H1 (cell line): Measurements from ENCODE around the gene PVR. TPM values are rescaled to one million over a fixed set of nuclear protein-coding genes. Genes with fewer than 3 reads are reported as not detected.

Experiments
- CTCF ChIA-PET: fragments of 300-600 bp; sonication (Branson Sonifier 250); formaldehyde crosslinking; loops from one replicate; lab custom pipeline; 2021; ENCODE audit not compliant: partially characterized antibody; lab: Charles Lee
- POLR2A ChIA-PET: fragments of 300-600 bp; sonication (Branson Sonifier 250); formaldehyde crosslinking; loops from one replicate; lab custom pipeline; 2021; ENCODE audit warnings: inconsistent platforms; ENCODE audit not compliant: partially characterized antibody; lab: Charles Lee
- DNase-seq, 2 experiments: peaks; one replicate each; pipeline versions ENCODE4 v3.0.0 to v3.0.0-alpha.2; 2010 to 2022; ENCODE audit warnings: low spot score in 2 of 2, low read depth in 1 of 2, mixed read lengths in 1 of 2
- FAIRE-seq: peaks from 2 replicates; lab custom pipeline; 2011; peaks lifted over from hg19 to GRCh38; lab: Jason Lieb, UNC
- H2AFZ ChIP-seq: 2 replicates; pipeline ENCODE4 v1.8.1; 2012; ENCODE audit warnings: low read length, inconsistent platforms
- H2AK5ac ChIP-seq: 2 replicates; pipeline ENCODE4 v1.6.1; 2013; ENCODE audit warnings: low read depth, low read length
- H2BK120ac ChIP-seq: replicated peaks from 2 replicates; pipeline ENCODE3; 2013; ENCODE audit warnings: low read depth, low read length, inconsistent platforms
- H2BK12ac ChIP-seq: 2 replicates; pipeline ENCODE4 v1.6.1; 2013; ENCODE audit warnings: low read depth, low read length
- H2BK15ac ChIP-seq: 2 replicates; pipeline ENCODE4 v1.6.1; 2013; ENCODE audit warnings: low read length
- H2BK20ac ChIP-seq: 2 replicates; pipeline ENCODE4 v1.6.1; 2013; ENCODE audit warnings: low read length
- H2BK5ac ChIP-seq: 2 replicates; pipeline ENCODE4 v1.6.1; 2013; ENCODE audit warnings: low read depth, low read length
- H3K14ac ChIP-seq: 2 replicates; pipeline ENCODE4 v1.6.1; 2013; ENCODE audit warnings: inconsistent platforms; ENCODE audit not compliant: insufficient read length
- H3K18ac ChIP-seq: 2 replicates; pipeline ENCODE4 v1.6.1; 2013; ENCODE audit warnings: low read length; ENCODE audit errors: extremely low read depth
- H3K23ac ChIP-seq: 2 replicates; pipeline ENCODE4 v1.6.1; 2013; ENCODE audit warnings: inconsistent platforms; ENCODE audit not compliant: insufficient read length
- H3K23me2 ChIP-seq: 2 replicates; pipeline ENCODE4 v1.6.1; 2013; ENCODE audit warnings: low read depth, low read length
- H3K27ac ChIP-seq: 2 replicates; pipeline ENCODE4 v1.6.1; 2011; ENCODE audit warnings: low read depth, low read length, inconsistent platforms
- H3K27me3 ChIP-seq, 4 experiments: replicated peaks in 1 of 4; 1 replicate in 1 of 4; 2 replicates in 3 of 4; pipeline versions ENCODE4 v1.6.1 to v1.8.1; 2011 to 2013; ENCODE audit warnings: low read length in 3 of 4, mild to moderate bottlenecking in 3 of 4, inconsistent platforms in 2 of 4, mixed read lengths in 2 of 4, moderate library complexity in 1 of 4; ENCODE audit not compliant: control insufficient read depth in 3 of 4, insufficient read depth in 3 of 4; ENCODE audit errors: extremely low read depth in 1 of 4
- H3K36me3 ChIP-seq, 4 experiments: 2 replicates each; pipeline versions ENCODE4 v1.6.1 to v1.8.1; 2011 to 2013; ENCODE audit warnings: mild to moderate bottlenecking in 4 of 4, low read length in 3 of 4, moderate library complexity in 2 of 4, control low read depth in 1 of 4, inconsistent platforms in 1 of 4; ENCODE audit not compliant: insufficient read depth in 4 of 4, control insufficient read depth in 2 of 4
- H3K4ac ChIP-seq: replicated peaks from 2 replicates; pipeline ENCODE3; 2013; ENCODE audit warnings: low read length, low read depth, mixed read lengths, inconsistent platforms; ENCODE audit not compliant: insufficient read length
- H3K4me1 ChIP-seq, 4 experiments: replicated peaks in 1 of 4; 1 replicate in 1 of 4; 2 replicates in 3 of 4; pipeline versions ENCODE4 v1.6.1 to v1.8.1; 2011 to 2013; ENCODE audit warnings: low read length in 3 of 4, inconsistent platforms in 2 of 4, mixed read lengths in 1 of 4; ENCODE audit not compliant: insufficient read depth in 4 of 4, control insufficient read depth in 3 of 4
- H3K4me2 ChIP-seq, 2 experiments: 2 replicates each; pipeline versions ENCODE4 v1.6.1 to v1.8.1; 2011 to 2013; ENCODE audit warnings: low read depth in 2 of 2, low read length in 2 of 2, control low read depth in 1 of 2, inconsistent platforms in 1 of 2, mild to moderate bottlenecking in 1 of 2; ENCODE audit not compliant: insufficient read depth in 1 of 2
- H3K4me3 ChIP-seq, 4 experiments: fragments of 200-600, 300-600 bp in 1 of 4; sonication (generic), shearing (Covaris generic), sonication (Bioruptor Twin) in 1 of 4; 2 replicates each; pipeline versions ENCODE4 v1.5.1 to v1.8.1; 2011 to 2016; ENCODE audit warnings: low read length in 4 of 4, low read depth in 3 of 4, control low read depth in 2 of 4, inconsistent platforms in 2 of 4, mild to moderate bottlenecking in 2 of 4, mixed read lengths in 1 of 4, moderate library complexity in 1 of 4; ENCODE audit not compliant: insufficient read depth in 2 of 4; ENCODE audit errors: extremely low read depth in 1 of 4
- H3K56ac ChIP-seq: replicated peaks from 2 replicates; pipeline ENCODE3; 2013; ENCODE audit warnings: low read depth, mild to moderate bottlenecking, mixed read lengths, low read length, inconsistent platforms; ENCODE audit not compliant: insufficient read length
- H3K79me1 ChIP-seq: 2 replicates; pipeline ENCODE4 v1.6.1; 2013; ENCODE audit warnings: low read depth, low read length, control low read depth
- H3K79me2 ChIP-seq, 2 experiments: 2 replicates each; pipeline versions ENCODE4 v1.6.1 to v1.8.1; 2012 to 2013; ENCODE audit warnings: low read length in 2 of 2, mild to moderate bottlenecking in 2 of 2, inconsistent platforms in 1 of 2; ENCODE audit not compliant: insufficient read depth in 2 of 2, control insufficient read depth in 1 of 2
- H3K9ac ChIP-seq, 4 experiments: replicated peaks in 1 of 4; 1 replicate in 1 of 4; 2 replicates in 3 of 4; pipeline versions ENCODE4 v1.6.1 to v1.8.1; 2011 to 2013; ENCODE audit warnings: low read depth in 3 of 4, low read length in 3 of 4, control low read depth in 2 of 4, mild to moderate bottlenecking in 2 of 4, moderate library complexity in 2 of 4, inconsistent platforms in 1 of 4; ENCODE audit errors: extremely low read depth in 1 of 4
- H3K9me3 ChIP-seq, 2 experiments: 2 replicates each; pipeline versions ENCODE4 v1.6.1 to v1.8.1; 2012 to 2013; ENCODE audit warnings: mild to moderate bottlenecking in 2 of 2, moderate library complexity in 2 of 2, control low read depth in 1 of 2, inconsistent platforms in 1 of 2, low read depth in 1 of 2, low read length in 1 of 2, mixed read lengths in 1 of 2; ENCODE audit not compliant: insufficient read depth in 2 of 2
- H4K20me1 ChIP-seq, 2 experiments: replicated peaks in 1 of 2; 2 replicates each; pipeline versions ENCODE3 to v1.8.1; 2011 to 2013; ENCODE audit warnings: inconsistent platforms in 2 of 2, low read length in 2 of 2, mild to moderate bottlenecking in 1 of 2; ENCODE audit not compliant: insufficient read depth in 2 of 2, control insufficient read depth in 1 of 2
- H4K5ac ChIP-seq: 2 replicates; pipeline ENCODE4 v1.6.1; 2013; ENCODE audit warnings: low read length, low read depth, mixed read lengths, inconsistent platforms; ENCODE audit not compliant: insufficient read length
- H4K8ac ChIP-seq: 2 replicates; pipeline ENCODE4 v1.8.0; 2013; ENCODE audit warnings: mild to moderate bottlenecking, moderate library complexity, low read length, inconsistent platforms; ENCODE audit not compliant: insufficient read depth; ENCODE audit errors: extremely low read depth
- H4K91ac ChIP-seq: replicated peaks from 2 replicates; pipeline ENCODE3; 2013; ENCODE audit warnings: low read length, mixed read lengths, inconsistent platforms; ENCODE audit not compliant: insufficient read length
- CBX5 ChIP-seq: fragments of 300-800, 300-1000 bp; sonication (generic); IDR thresholded peaks from 2 replicates; pipeline ENCODE4 v1.7.1; 2016; ENCODE audit warnings: antibody characterized with exemption, low read length, low read depth
- CBX8 ChIP-seq: fragments of 300-800, 300-1000 bp; sonication (generic); IDR thresholded peaks from 2 replicates; pipeline ENCODE4 v1.7.1; 2016; ENCODE audit warnings: low read depth, low read length, borderline replicate concordance
- CTCF ChIP-seq, 3 experiments: IDR thresholded peaks; 1 replicate in 2 of 3; 2 replicates in 1 of 3; pipeline versions ENCODE4 v1.5.1 to v1.6.1; 2011; ENCODE audit warnings: low read length in 3 of 3, mild to moderate bottlenecking in 3 of 3, inconsistent platforms in 2 of 3, low read depth in 1 of 3, moderate library complexity in 1 of 3; ENCODE audit not compliant: insufficient read depth in 1 of 3; ENCODE audit errors: control extremely low read depth in 1 of 3
- E2F6 ChIP-seq: IDR thresholded peaks from 2 replicates; pipeline ENCODE4 v1.6.1; 2012; ENCODE audit warnings: inconsistent platforms
- EGR1 ChIP-seq: IDR thresholded peaks from 2 replicates; pipeline ENCODE4 v1.6.1; 2011; ENCODE audit warnings: low read depth, low read length, borderline replicate concordance
- JUN ChIP-seq: IDR thresholded peaks from 2 replicates; pipeline ENCODE4 v1.6.1; 2011; ENCODE audit warnings: low read depth, mild to moderate bottlenecking, improper control_type of control experiment, low read length
- SP2 ChIP-seq: IDR thresholded peaks from 2 replicates; pipeline ENCODE4 v1.6.1; 2012; ENCODE audit warnings: mild to moderate bottlenecking, low read length, inconsistent platforms
- TAF1 ChIP-seq: IDR thresholded peaks from 2 replicates; pipeline ENCODE4 v1.6.1; 2011; ENCODE audit warnings: mild to moderate bottlenecking, low read depth, low read length
- polyA plus RNA-seq, 7 experiments: library from polyadenylated mRNA; depleted of rRNA in 3 of 7; stranded (reverse) in 5 of 7; unstranded in 2 of 7; fragments of >200 nt in 5 of 7; fragments of 200-250 nt in 2 of 7; gene quantifications; 1 replicate in 5 of 7; 2 replicates in 1 of 7; 4 replicates in 1 of 7; pipeline versions ENCODE4 v1.2.1 to v1.2.3, GENCODE V29; 2011 to 2013; ENCODE audit warnings: missing spikeins in 2 of 7, mixed read lengths in 2 of 7
- total RNA-seq: library from RNA; stranded (reverse); fragmentation: NEBNext Ultra II Directional; extraction: Animal tissue kit (Norgen Biotek cat#: 25700); gene quantifications from 2 replicates; pipeline ENCODE4 v1.2.1, GENCODE V29; 2021

The PVR gene
- total and polyA plus RNA-seq, 2 of the 8 experiments (the other 6 are each of a cell fraction or from before 2014, with no cell fraction given) = 13.3 to 14.8 TPM

- Histone ChIP-seq H3K14ac (no peak overlapping the region), H4K8ac (no peak overlapping the region), H3K4me1 (peaks cover 0 to 5% (median 3%) of the 10 kb centered on the region in 4 experiments; a peak in 5 of 7 replicates), H2BK20ac (no peak overlapping the region), H3K79me1 (no peaks in the 10 kb centered on the region), H3K4me3 (no peak overlapping the region), H3K18ac (no peak overlapping the region), H3K4me2 (no peak overlapping the region), H2AK5ac (no peak overlapping the region), H3K23ac (no peak overlapping the region), H3K79me2 (no peaks in the 10 kb centered on the region), H3K9ac (no peak overlapping the region), H3K56ac (no peak overlapping the region), H3K9me3 (no peaks in the 10 kb centered on the region), H2BK5ac (no peak overlapping the region), H3K36me3 (no peaks in the 10 kb centered on the region), H2BK120ac (no peak overlapping the region), H3K27ac (no peak overlapping the region), H2BK15ac (peak overlapping the region; percentile 13; the same call in 1 of the 2 replicates), H2BK12ac (no peak overlapping the region), H4K91ac (no peak overlapping the region), H4K5ac (no peak overlapping the region), H3K27me3 (no peaks in the 10 kb centered on the region), H4K20me1 (no peaks in the 10 kb centered on the region), H3K23me2 (no peaks in the 10 kb centered on the region), H3K4ac (no peak overlapping the region), H2AFZ (no peak overlapping the region)
- no peak for TF ChIP-seq JUN
- no peak for TF ChIP-seq CTCF (IDR thresholded peaks at IDR 0.05; ENCODE audit: control extremely low read depth in 1 of 3, insufficient read depth in 1 of 3, low read depth in 1 of 3, low read length in 3 of 3)
- no peak for TF ChIP-seq CBX5
- no peak for TF ChIP-seq SP2
- TF ChIP-seq TAF1 = no peak
- no peak for TF ChIP-seq EGR1
- no peak for TF ChIP-seq E2F6
- no peak for TF ChIP-seq CBX8
- FAIRE-seq = no peak
- DNase-seq = no peak
- ChIA-PET POLR2A (no interaction called here), CTCF (interaction anchor here (1.0 to 6.3 kb wide), 4 partner anchors 13 to 28 kb away, joined by 3 to 31 read pairs (median 4); partner anchors contain the start of gene IGSF23)
These were observed 45.4 kb upstream of the PVR start for GRCh38 chr19:44598355-44598754.
